BLaER1 (cell line): ENCODE data around the gene ADPGK.

ENCODE experiments used
- H3K27ac ChIP-seq: shearing (Covaris generic); formaldehyde crosslinking; 2 replicates; pipeline ENCODE4 v1.8.1; 2022
- H3K27me3 ChIP-seq: shearing (Covaris generic); formaldehyde crosslinking; 2 replicates; pipeline ENCODE4 v1.8.1; 2022
- H3K36me3 ChIP-seq: shearing (Covaris generic); formaldehyde crosslinking; 2 replicates; pipeline ENCODE4 v1.8.1; 2022
- H3K4me1 ChIP-seq: shearing (Covaris generic); formaldehyde crosslinking; 2 replicates; pipeline ENCODE4 v1.8.1; 2022
- H3K4me2 ChIP-seq: shearing (Covaris generic); formaldehyde crosslinking; 2 replicates; pipeline ENCODE4 v1.8.1; 2022
- H3K4me3 ChIP-seq: shearing (Covaris generic); formaldehyde crosslinking; 2 replicates; pipeline ENCODE4 v1.8.1; 2022
- H3K9ac ChIP-seq: shearing (Covaris generic); formaldehyde crosslinking; 2 replicates; pipeline ENCODE4 v1.8.1; 2022
- H3K9me3 ChIP-seq: shearing (Covaris generic); formaldehyde crosslinking; 2 replicates; pipeline ENCODE4 v1.8.1; 2022
- H4K20me1 ChIP-seq: shearing (Covaris generic); formaldehyde crosslinking; 2 replicates; pipeline ENCODE4 v1.8.1; 2022
- Cebpa-rat ChIP-seq: shearing (Covaris generic); IDR thresholded peaks from 2 replicates; pipeline ENCODE4 v1.8.1; 2022

Gene ADPGK

DNA sequence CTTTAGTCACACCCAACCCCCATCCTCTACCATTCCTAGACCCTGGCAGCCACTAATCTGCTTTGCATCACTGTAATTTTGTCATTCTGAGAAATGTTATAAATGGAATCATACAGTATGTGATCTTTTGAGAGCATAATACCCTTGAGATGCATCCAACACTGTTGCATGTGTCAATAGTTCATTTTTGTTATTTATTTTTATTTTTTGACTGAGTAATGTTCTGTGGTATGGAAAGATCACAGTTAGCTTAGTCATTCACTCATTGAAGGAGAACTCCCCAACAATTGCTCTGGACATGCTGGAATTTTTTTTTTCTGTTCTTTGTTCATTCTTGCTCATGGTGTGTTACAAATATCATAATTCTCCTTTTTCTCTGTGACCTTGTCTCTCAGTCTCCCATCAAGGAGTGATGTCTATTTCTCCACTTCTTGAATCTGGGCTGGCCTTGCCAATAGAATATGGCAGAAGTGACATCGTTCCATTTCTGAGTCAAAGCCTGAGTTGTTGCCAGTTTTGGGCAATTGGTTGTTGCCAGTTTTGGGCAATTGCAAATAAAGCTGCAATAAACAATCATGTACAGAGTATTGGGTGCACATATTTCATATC, 6.8 kb upstream of the ADPGK start:
- H3K4me1 ChIP-seq: peaks cover 5% of the 10 kb centered on the region
- H4K20me1 ChIP-seq: no peaks in the 10 kb centered on the region
- no peak for TF ChIP-seq Cebpa-rat
- H3K27ac ChIP-seq: no peak overlapping the region
- no peak overlapping the region for H3K9ac ChIP-seq
- H3K27me3 ChIP-seq: no peaks in the 10 kb centered on the region
- H3K4me3 ChIP-seq: no peak overlapping the region
- no peaks in the 10 kb centered on the region for H3K36me3 ChIP-seq
- no peak overlapping the region for H3K4me2 ChIP-seq
- H3K9me3 ChIP-seq: no peaks in the 10 kb centered on the region

GRCh38 chr15:72787526-72787925, 4.0 kb upstream of the ADPGK start:
- Histone ChIP-seq H4K20me1 (peaks cover 2% of the 10 kb centered on the region; the same call in 1 of the 2 replicates), H3K9ac (no peak overlapping the region), H3K4me2 (no peak overlapping the region), H3K9me3 (no peaks in the 10 kb centered on the region), H3K4me1 (peaks cover 19% of the 10 kb centered on the region), H3K27ac (no peak overlapping the region), H3K27me3 (no peaks in the 10 kb centered on the region), H3K36me3 (no peaks in the 10 kb centered on the region), H3K4me3 (no peak overlapping the region)
- no peak for TF ChIP-seq Cebpa-rat

- Histone ChIP-seq H3K27ac (no peak overlapping the region), H4K20me1 (peaks cover 9% of the 10 kb centered on the region), H3K4me3 (no peak overlapping the region), H3K4me1 (peaks cover 26% of the 10 kb centered on the region), H3K9me3 (no peaks in the 10 kb centered on the region), H3K27me3 (no peaks in the 10 kb centered on the region), H3K4me2 (no peak overlapping the region), H3K36me3 (0 out of 2 replicates have a peak, but pooled peaks cover 3% of the 10 kb centered on the region), H3K9ac (no peak overlapping the region)
- TF ChIP-seq Cebpa-rat: no peak
These were observed 3.3 kb upstream of the ADPGK start for GRCh38 chr15:72786676-72787345.

DNA sequence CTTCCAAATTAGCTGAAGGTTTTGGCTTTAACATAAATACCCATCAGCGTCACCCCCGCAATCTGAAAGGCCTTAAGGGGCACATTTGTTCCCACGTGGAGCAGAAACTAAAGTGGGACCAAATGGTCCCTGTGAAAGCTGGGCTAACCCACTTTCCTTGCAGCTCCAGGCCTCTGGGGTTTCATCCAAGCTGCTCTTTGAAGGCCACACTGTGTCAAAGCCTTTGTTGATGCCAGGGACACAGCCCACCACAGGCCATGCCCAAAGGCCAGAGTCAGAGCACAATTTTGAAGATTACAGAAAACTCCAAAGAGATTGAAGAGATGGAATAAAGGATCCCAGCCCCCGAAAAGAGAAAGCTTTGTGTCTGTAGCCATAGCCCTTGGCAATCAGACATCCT, 2.7 kb upstream of the ADPGK start:
- Histone ChIP-seq H3K9me3 (no peaks in the 10 kb centered on the region), H4K20me1 (peaks cover 15% of the 10 kb centered on the region), H3K9ac (no peak overlapping the region), H3K27ac (no peak overlapping the region), H3K4me1 (peaks cover 32% of the 10 kb centered on the region), H3K4me3 (no peak overlapping the region), H3K36me3 (peaks cover 8% of the 10 kb centered on the region), H3K27me3 (no peaks in the 10 kb centered on the region), H3K4me2 (no peak overlapping the region)
- no peak for TF ChIP-seq Cebpa-rat

DNA sequence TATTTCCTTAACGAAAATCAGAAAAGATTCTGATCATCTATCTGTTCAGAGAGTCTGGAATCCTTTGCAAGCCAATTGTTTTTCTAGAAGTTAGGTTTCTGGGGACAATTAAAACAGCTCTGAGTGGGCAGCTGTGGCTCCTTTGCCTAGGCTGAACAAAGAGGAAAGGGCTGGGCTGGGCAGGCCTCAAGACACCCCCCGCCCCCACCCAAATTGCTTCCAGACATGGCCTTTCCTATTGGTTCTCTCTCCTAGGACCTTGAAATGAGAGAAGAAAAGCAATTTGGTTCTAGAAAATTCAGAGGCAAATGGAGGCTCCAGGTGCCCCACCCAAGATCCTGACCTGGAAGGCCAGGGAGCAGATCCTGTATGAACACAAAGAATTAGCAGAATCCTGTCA, 2.3 kb upstream of the ADPGK start:
- Histone ChIP-seq H3K4me1 (peaks cover 36% of the 10 kb centered on the region), H4K20me1 (peaks cover 19% of the 10 kb centered on the region), H3K36me3 (peaks cover 12% of the 10 kb centered on the region), H3K4me2 (no peak overlapping the region), H3K27me3 (no peaks in the 10 kb centered on the region), H3K9ac (no peak overlapping the region), H3K9me3 (no peaks in the 10 kb centered on the region), H3K4me3 (no peak overlapping the region), H3K27ac (0 out of 2 replicates have a peak overlapping the region, but pooled peaks have one; percentile 20)
- no peak for TF ChIP-seq Cebpa-rat

- Histone ChIP-seq H4K20me1 (peaks cover 23% of the 10 kb centered on the region), H3K9ac (no peak overlapping the region), H3K36me3 (peaks cover 16% of the 10 kb centered on the region), H3K4me3 (no peak overlapping the region), H3K4me1 (peaks cover 40% of the 10 kb centered on the region), H3K27ac (0 out of 2 replicates have a peak overlapping the region, but pooled peaks have one; percentile 20), H3K9me3 (no peaks in the 10 kb centered on the region), H3K27me3 (no peaks in the 10 kb centered on the region), H3K4me2 (peak overlapping the region; percentile 85; the same call in 1 of the 2 replicates)
- no peak for TF ChIP-seq Cebpa-rat
These were observed 1.9 kb upstream of the ADPGK start for GRCh38 chr15:72785432-72785831.

GRCh38 chr15:72784456-72784876, 908 bp upstream of the ADPGK start:
- H3K4me1 ChIP-seq: peaks cover 45% of the 10 kb centered on the region
- no peaks in the 10 kb centered on the region for H3K27me3 ChIP-seq
- peaks cover 26% of the 10 kb centered on the region for H3K36me3 ChIP-seq
- no peaks in the 10 kb centered on the region for H3K9me3 ChIP-seq
- H3K4me3 ChIP-seq: peak overlapping the region; percentile 98
- H4K20me1 ChIP-seq: peaks cover 33% of the 10 kb centered on the region
- peak overlapping the region; percentile 85 for H3K4me2 ChIP-seq
- peak overlapping the region; percentile 96 for H3K9ac ChIP-seq
- TF ChIP-seq Cebpa-rat: no peak
- H3K27ac ChIP-seq: peak overlapping the region; percentile 97

- Histone ChIP-seq H3K4me1 (peaks cover 45% of the 10 kb centered on the region), H4K20me1 (peaks cover 46% of the 10 kb centered on the region), H3K36me3 (peaks cover 40% of the 10 kb centered on the region), H3K9me3 (no peaks in the 10 kb centered on the region), H3K27me3 (no peaks in the 10 kb centered on the region), H3K27ac (peak overlapping the region; percentile 97), H3K4me2 (peak overlapping the region; percentile 86), H3K9ac (peak overlapping the region; percentile 96), H3K4me3 (peak overlapping the region; percentile 98)
- no peak for TF ChIP-seq Cebpa-rat
These were observed 436 bp downstream of the ADPGK start for GRCh38 chr15:72783004-72783639.

DNA sequence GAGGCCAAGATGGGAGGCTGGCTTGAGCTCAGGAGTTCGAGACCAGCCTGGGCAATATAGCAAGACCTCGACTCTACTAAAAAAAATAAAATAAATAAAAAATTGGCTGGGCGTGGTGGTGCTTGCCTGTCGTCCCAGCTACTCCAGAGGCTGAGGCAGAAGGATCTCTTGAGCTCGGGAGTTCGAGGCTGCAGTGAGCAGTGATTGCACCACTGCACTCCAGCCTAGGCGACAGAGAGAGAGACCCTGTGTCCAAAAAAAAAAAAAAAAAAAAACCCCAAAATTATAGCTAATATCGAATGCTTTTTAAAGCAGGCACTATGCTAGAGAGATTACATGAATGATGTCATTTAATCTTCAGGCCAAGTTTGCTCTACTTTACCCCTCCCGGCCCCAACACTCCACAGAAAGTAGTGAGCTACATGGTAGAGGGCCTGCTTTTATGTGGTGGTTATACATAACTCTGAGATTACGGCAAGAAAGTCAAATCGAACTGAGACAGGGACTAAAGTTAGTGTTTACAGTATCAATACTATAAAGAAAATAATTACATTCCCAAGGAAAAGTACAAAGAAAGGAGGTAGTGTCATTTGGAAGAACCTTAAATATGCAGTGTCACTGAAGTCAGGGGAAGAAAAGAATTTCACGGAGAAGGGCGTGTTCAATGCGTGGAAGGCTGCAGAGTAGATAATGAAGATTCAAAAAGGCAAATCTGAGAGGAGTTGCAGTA, 1.1 kb downstream of the ADPGK start:
- Histone ChIP-seq H3K4me2 (peak overlapping the region; percentile 86), H3K27ac (peak overlapping the region; percentile 97), H3K9me3 (no peaks in the 10 kb centered on the region), H4K20me1 (peaks cover 53% of the 10 kb centered on the region), H3K4me1 (peaks cover 45% of the 10 kb centered on the region), H3K9ac (peak overlapping the region; percentile 96), H3K4me3 (peak overlapping the region; percentile 98), H3K36me3 (peaks cover 46% of the 10 kb centered on the region), H3K27me3 (no peaks in the 10 kb centered on the region)
- TF ChIP-seq Cebpa-rat: no peak
